Subcutaneous adipose tissue (tissue), 4 donors: ENCODE measurements around the gene TEX2. TPM values are rescaled to one million over a fixed set of nuclear protein-coding genes. Genes with fewer than 3 reads are reported as not detected.

ENCODE experiments used
- total RNA-seq, 4 donors: library from RNA; depleted of rRNA; stranded (reverse); fragments of >200 nt; gene quantifications; one replicate each; pipeline ENCODE4 v1.1.0, GENCODE V29; 2016
- TF ChIP-seq, protein P1 (sequence below): fragments of 450-650 bp; IDR thresholded peaks from one replicate; pipeline ENCODE4 v1.5.1; 2016; ENCODE audit warnings: low read depth, mild to moderate bottlenecking, control low read depth, antibody characterized with exemption, moderate library complexity

Gene TEX2
- total RNA-seq, 4 donors from 2014 or later, result 75.3 to 119 (median 102) TPM

DNA sequence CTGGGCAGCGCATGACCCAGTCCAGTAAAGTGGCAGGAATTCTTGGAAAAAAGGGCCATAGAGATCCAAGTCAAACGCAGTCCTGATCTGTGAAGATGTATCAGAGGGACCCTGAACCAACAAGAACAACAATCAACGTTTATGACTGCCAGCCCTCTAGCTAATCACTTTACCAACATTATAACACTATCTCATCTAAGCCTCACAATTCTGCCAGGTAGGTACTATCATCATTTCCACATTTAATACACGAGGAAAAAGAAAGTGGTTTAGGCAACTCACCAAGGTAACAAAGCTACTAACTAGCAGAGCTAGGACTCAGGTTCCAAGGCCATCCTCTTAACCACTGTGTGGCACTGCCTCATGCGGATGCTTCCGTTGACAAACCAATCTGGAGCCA lies 28.1 kb downstream of the TEX2 start:
- TF ChIP-seq, protein P1, sequence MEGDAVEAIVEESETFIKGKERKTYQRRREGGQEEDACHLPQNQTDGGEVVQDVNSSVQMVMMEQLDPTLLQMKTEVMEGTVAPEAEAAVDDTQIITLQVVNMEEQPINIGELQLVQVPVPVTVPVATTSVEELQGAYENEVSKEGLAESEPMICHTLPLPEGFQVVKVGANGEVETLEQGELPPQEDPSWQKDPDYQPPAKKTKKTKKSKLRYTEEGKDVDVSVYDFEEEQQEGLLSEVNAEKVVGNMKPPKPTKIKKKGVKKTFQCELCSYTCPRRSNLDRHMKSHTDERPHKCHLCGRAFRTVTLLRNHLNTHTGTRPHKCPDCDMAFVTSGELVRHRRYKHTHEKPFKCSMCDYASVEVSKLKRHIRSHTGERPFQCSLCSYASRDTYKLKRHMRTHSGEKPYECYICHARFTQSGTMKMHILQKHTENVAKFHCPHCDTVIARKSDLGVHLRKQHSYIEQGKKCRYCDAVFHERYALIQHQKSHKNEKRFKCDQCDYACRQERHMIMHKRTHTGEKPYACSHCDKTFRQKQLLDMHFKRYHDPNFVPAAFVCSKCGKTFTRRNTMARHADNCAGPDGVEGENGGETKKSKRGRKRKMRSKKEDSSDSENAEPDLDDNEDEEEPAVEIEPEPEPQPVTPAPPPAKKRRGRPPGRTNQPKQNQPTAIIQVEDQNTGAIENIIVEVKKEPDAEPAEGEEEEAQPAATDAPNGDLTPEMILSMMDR, result no peak

DNA sequence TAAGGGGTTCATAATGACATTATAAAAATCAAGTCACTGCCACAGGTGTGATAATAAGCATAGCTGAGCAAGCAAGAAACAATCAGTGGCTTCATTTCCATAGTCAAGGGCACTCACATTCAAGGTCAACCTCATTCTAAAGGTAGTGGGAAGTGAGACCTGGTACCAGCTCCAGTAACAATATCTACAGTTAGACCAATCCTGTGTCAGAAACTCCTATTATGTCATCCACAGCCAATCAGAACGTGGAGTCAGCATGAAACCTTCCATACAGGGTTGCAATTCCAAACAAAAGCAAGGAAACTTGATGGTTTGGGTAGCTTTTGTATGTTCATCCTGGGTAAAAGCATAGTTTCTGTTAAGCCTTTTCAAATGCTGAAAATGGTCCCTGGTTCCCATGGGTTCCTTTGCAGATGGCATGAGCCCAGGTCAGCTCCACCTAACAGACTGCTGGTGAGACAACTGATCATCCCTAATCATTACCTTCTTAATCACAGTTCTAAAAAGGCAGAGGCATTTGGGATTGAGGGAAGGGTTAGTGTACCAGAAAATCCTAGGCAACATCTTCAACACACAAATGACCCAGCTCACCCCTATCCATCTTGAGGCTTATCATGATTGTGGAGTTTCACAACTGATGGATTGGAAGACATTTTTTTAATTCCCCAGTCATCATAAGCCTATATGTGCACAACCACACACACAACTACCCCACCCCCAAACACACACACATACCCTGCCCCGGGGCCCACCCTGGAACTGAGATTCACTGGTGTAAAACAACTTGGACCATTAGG lies 30.4 kb downstream of the TEX2 start:
- TF ChIP-seq, protein P1, result no peak

DNA sequence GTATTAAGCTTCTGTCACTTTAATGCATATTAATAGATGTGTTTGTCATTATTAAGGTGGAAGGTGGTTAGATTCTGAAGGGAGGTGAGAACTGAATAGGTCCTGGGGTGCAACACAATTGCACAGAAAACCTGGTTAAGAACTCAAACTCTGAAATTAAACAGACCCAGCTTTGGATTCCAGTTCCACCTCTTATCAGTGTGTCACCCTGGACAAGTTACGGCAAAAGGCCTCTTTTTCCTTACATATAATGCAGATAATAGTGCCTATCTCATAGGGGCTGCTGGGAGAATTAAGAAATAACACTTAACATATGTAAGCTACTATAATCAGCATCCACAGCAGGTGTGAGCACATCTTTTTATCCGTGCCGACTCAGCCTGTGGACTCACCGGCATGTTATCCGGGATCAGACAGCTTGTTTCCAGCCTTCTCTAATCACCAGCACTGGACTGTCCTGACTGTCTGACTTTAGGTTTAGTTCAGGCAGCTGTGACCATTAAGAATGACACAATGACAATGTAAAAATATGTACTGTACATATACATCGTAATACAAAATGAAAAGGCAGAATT lies 31.4 kb downstream of the TEX2 start:
- TF ChIP-seq, protein P1, result no peak

DNA sequence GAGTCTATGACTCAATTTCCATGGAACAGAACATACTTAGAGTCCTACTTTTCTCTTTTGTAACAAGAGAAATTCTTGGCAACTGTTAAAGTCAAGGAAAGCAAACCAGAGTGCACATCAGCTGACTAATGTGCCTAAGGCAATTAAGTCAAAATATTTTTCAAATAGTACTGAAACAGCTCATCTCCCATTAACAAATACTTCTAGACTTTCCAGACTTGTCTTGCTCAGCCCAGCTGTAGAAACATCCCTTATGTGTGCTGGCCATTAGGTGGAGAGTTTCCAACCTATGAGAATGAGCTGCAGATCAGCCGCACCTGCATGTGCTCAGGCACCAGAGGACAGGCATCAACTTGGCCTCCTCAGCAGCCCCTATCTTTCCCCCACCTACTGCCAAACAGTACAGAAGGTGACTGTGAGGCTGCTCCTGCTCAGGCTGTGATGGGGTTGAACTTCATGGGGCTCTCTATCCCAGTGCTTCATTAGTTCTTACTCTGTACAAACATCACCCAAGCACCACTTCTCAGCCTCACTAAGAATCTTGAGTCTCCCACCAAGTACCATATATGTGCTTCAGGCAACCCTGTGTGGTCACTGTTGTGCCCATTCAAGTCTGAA lies 32.2 kb downstream of the TEX2 start:
- TF ChIP-seq, protein P1, result no peak

DNA sequence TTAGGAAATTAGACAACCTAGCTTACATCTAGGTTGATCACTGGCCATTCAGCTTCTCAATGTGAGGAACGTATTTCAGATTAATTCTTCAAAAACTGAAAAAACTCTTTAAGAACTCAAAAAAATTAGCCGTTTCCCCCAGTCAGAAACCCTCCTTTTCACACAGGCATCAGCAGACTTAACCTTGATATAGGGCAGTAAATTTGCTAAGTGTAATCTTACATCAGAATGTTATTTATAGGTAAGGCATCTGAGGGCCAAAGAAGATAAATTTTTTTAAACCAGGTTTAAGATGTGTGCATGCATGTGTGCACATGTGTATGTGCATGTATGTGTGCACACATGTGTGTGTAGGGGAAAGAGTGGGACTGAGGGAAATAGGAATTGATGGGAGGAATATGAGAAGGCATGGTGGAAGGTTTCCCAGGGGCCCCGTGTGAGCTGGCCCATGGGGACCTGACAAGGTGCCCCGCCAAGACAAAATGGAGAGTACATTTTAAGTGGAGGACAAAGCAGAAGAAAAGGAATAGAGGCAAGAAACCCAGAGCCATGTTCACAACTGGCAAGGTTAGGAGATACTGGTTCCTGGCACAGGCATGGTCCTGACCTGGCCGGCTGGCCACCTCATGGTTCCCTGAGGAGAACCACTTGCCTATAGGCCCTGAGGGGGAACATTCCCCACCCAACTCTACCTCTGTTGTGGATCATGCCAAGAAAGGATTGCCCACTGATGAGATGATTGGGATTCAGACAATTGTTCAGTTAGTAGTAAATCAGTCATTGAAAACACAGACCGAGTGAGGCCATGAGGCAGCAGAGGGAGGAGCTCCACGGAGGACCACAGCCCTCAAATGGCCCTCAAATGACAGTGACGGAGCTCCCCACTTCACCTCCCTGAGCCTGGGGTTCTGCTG lies 33.0 kb downstream of the TEX2 start:
- TF ChIP-seq, protein P1, result no peak

DNA sequence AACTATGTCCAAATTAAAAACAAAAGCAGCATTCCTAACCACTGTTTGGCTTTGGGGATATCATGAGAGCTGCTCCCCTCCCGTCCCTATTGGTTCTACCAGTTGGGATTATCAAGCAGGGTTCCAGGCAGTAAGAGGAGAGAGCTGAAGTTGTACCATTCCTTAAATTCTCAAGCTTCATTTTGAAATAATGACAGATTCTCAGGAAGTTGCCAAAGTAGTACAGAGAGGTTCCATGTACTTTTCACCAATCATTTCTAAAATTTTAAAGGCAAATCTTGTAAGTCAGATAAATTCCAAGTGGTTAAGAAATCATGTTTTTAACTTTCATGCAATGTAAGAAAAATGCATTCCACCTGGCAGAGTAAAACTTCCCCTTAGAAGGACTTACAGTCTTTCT lies 36.9 kb downstream of the TEX2 start:
- TF ChIP-seq, protein P1, result no peak

DNA sequence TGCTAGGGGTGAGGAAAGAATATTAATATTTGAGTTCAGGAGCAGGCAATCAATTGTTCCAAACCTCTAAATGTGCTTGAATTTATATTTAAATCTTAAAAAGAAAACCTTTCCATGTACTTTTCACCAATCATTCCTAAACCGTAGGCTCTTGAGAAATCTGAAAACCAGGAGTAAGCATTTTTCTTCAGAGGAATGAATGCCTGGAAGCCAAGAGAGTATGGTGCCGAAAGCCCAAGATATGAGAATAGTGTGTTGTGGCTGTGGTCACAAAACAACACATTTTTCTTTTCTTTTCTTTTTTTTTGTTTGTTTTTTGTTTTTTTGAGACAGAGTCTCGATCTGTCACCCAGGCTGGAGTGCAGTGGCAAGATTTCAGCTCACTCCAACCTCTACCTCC lies 37.6 kb downstream of the TEX2 start:
- TF ChIP-seq, protein P1, result no peak
